ENCODE measurements around the gene CHRNA9. TPM values are rescaled to one million over a fixed set of nuclear protein-coding genes. Genes with fewer than 3 reads are reported as not detected.
A peak's percentile ranks its signal among the peaks of the same experiment; 100 is the strongest.

The CHRNA9 gene
- total RNA-seq, 4 donors from 2014 or later: not detected

DNA sequence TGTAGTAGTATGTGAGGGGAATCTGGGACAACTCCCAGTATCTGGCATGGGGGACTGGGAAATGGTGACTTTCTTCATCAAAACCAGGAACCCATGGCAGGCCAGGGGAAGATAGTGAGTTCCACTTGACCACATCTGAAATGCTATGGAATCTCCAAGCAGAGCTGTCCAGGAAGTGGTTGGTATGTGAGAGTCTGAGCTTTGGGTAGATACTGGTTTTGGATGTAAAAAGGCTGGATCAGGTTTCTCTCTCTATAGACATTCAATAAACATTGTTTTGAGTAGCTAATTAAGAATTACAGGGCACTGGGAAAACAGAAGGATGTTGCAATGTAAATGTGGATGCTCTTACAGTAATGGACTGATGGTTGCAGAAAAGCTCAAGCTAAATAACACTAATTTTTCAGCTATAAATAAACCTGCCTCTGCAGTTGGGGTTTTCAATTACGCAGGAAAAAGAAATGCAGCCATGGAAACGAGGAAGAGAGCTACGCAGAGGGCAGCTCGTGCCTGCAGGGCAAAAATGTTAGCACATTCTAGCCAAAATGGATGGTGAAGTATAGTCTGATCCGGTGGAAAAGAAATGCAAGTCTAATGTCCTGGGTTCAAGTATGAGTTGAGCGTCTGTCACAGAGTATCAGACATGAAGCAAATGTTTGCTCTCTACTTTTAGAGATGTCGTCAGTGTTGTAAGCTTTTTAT, 13.4 kb upstream of the CHRNA9 start:
- H3K36me3 ChIP-seq: no peaks in the 10 kb centered on the region
- no peak for DNase-seq
- no peak overlapping the region for H3K27ac ChIP-seq
- no peak overlapping the region for H3K4me3 ChIP-seq
- peaks cover 0 to 7% (median 3%) of the 10 kb centered on the region in 4 donors for H3K4me1 ChIP-seq
- no peaks in the 10 kb centered on the region for H3K9me3 ChIP-seq
- TF ChIP-seq, protein P1, sequence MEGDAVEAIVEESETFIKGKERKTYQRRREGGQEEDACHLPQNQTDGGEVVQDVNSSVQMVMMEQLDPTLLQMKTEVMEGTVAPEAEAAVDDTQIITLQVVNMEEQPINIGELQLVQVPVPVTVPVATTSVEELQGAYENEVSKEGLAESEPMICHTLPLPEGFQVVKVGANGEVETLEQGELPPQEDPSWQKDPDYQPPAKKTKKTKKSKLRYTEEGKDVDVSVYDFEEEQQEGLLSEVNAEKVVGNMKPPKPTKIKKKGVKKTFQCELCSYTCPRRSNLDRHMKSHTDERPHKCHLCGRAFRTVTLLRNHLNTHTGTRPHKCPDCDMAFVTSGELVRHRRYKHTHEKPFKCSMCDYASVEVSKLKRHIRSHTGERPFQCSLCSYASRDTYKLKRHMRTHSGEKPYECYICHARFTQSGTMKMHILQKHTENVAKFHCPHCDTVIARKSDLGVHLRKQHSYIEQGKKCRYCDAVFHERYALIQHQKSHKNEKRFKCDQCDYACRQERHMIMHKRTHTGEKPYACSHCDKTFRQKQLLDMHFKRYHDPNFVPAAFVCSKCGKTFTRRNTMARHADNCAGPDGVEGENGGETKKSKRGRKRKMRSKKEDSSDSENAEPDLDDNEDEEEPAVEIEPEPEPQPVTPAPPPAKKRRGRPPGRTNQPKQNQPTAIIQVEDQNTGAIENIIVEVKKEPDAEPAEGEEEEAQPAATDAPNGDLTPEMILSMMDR (IDR thresholded peaks at IDR 0.05): no peak
- H3K27me3 ChIP-seq: no peaks in the 10 kb centered on the region

DNA sequence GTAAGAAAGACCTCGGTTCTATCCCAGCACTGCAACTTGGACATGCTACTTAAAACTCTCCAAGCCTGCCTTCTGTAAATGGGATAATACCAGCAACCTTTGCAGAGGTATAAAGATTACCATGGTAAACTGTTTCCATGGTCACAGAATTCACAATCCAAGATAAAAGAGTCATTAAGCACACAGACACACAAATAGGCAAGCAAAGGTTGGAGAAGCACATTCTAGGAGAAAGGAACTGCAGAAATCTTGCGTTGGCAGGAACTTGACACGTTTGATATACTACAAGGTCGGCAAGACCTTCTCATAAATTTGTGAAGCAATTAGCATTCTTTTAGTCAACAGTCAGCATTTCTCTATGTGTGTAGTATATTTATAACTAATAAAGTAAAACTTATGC, 12.3 kb upstream of the CHRNA9 start:
- Histone ChIP-seq H3K4me1 (no peaks in the 10 kb centered on the region), H3K9me3 (no peaks in the 10 kb centered on the region), H3K4me3 (no peak overlapping the region), H3K36me3 (no peaks in the 10 kb centered on the region), H3K27me3 (no peaks in the 10 kb centered on the region), H3K27ac (no peak overlapping the region)
- TF ChIP-seq, protein P1 (IDR thresholded peaks at IDR 0.05): no peak
- no peak for TF ChIP-seq POLR2A (IDR thresholded peaks at IDR 0.05)
- DNase-seq: no peak

DNA sequence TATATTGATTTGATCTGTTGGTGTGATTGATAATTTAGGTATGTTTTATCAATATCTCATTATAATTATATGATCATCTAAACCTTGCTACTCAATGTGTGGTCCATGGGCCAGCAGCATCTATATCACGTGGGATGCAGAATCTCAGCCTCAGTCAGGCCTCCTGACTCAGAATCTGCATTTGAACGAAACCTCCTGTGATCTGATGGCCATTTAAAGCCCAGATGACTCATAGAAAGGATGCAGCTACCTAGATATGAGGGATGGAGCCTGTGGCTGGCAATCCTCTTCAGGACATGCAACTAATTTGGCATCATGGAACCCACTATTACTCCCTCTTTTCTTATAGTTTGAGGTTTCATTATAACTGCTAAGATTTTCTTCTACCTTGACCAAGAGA, 11.3 kb upstream of the CHRNA9 start:
- no peak for DNase-seq
- no peaks in the 10 kb centered on the region for H3K36me3 ChIP-seq
- H3K27me3 ChIP-seq: no peaks in the 10 kb centered on the region
- no peak overlapping the region for H3K4me3 ChIP-seq
- TF ChIP-seq, protein P1 (IDR thresholded peaks at IDR 0.05): no peak
- no peak for TF ChIP-seq POLR2A (IDR thresholded peaks at IDR 0.05)
- no peaks in the 10 kb centered on the region for H3K4me1 ChIP-seq
- no peak overlapping the region for H3K27ac ChIP-seq
- no peaks in the 10 kb centered on the region for H3K9me3 ChIP-seq

DNA sequence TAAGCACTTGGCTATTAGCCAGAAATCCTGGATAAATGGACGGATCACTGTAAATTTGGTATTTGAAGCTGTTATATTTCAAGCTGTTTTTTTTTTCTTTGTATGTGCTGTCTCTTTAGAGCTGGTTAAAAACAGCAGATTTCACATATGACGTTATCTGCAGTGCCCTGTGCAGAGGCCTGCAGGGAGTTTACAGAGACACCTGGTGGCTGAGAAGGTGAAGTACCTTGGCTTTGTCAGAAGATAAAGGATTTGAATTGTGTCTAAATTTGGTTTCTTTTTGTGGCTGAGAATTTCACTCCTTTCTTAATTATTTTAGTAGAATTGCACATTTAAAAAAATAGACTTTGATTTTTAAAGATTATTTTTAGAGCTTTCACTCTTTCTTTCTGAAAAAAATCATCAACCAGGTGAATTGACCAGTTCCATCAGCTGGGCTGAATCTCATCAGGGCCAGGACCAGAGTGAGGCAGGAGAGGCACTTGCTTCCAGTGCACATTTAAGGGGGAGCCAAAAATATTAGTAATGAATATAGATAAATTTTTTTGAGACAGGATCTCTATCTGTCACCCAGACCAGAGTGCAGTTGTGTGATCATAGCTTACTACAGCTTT, 9.6 kb upstream of the CHRNA9 start:
- Histone ChIP-seq H3K36me3 (no peaks in the 10 kb centered on the region), H3K4me1 (no peaks in the 10 kb centered on the region), H3K27ac (no peak overlapping the region), H3K9me3 (no peaks in the 10 kb centered on the region), H3K4me3 (no peak overlapping the region), H3K27me3 (no peaks in the 10 kb centered on the region)
- peak in 2 of 3 donors; percentile 53 to 80 for DNase-seq
- TF ChIP-seq, protein P1 (IDR thresholded peaks at IDR 0.05): peak; percentile 79 to 92 (median 86)
- no peak for TF ChIP-seq POLR2A (IDR thresholded peaks at IDR 0.05)

DNA sequence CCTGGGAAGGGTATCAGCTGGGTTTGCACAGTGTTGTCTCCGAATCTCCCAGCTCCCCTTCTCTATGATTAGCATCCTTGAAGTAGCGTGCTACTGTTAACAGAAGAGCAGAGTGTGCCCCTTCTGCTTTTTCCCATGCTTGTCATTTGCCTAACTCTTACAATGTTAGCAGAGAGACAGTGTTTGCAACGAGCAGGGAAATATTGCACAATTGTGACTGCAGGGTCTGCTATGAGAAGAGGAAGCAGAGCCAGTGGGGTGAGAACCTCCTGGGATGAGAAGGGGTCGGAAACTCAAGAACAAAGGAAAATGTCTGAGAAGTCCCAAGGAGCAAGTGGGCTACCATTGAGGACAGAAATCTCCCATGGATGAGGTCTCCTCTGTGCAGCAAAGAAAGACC, 7.8 kb upstream of the CHRNA9 start:
- TF ChIP-seq, protein P1 (IDR thresholded peaks at IDR 0.05): no peak
- no peak for TF ChIP-seq POLR2A (IDR thresholded peaks at IDR 0.05)
- H3K9me3 ChIP-seq: no peaks in the 10 kb centered on the region
- no peaks in the 10 kb centered on the region for H3K27me3 ChIP-seq
- H3K4me1 ChIP-seq: no peaks in the 10 kb centered on the region
- no peaks in the 10 kb centered on the region for H3K36me3 ChIP-seq
- no peak overlapping the region for H3K4me3 ChIP-seq
- no peak for DNase-seq
- no peak overlapping the region for H3K27ac ChIP-seq
